Measurements from ENCODE around the gene RSRC1. TPM values are rescaled to one million over a fixed set of nuclear protein-coding genes. Genes with fewer than 3 reads are reported as not detected.

The RSRC1 gene
- total and polyA plus RNA-seq, 2 of the 13 experiments (the other 11 are each of a cell fraction or from before 2014, with no cell fraction given): 4.9 to 63.0 TPM

DNA sequence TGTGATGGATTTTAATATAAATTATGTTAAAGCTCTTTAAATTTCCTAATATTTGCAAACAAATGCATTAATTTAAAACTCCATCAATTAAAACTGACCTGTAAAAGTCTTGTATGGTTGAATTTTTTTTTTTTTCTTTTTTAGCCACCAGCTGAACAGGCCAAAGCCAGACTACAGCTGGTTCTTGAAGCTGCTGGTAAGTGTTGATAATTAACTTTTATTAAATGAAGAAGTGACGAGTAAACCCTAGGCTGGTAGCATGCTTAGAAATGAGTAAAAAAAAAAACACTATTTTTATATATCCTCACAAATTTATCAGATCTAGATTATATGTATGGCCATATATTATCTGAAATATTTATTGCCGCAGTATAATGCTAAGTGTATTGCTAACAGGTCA, 244.8 kb downstream of the RSRC1 start:
- Histone ChIP-seq H3K4me3 (replicated peaks in 1 of 3; ENCODE audit: insufficient read depth in 1 of 3, low read depth in 2 of 3, low read length in 3 of 3) (no peak overlapping the region), H3K9me3 (ENCODE audit: low read length) (no peaks in the 10 kb centered on the region), H3K4me2 (ENCODE audit: low read depth, low read length) (no peak overlapping the region), H4K20me1 (ENCODE audit: insufficient read depth, low read length) (no peaks in the 10 kb centered on the region), H3K27ac (ENCODE audit: extremely low read length, insufficient read depth, low read length) (no peak overlapping the region), H3K4me1 (ENCODE audit: insufficient read depth, low read length) (no peaks in the 10 kb centered on the region), H2AFZ (ENCODE audit: low read length) (no peak overlapping the region), H3K36me3 (replicated peaks in 1 of 2; ENCODE audit: control insufficient read depth in 1 of 2, insufficient read depth in 2 of 2, low read length in 2 of 2) (no peaks in the 10 kb centered on the region), H3K79me2 (ENCODE audit: insufficient read depth, low read length) (no peaks in the 10 kb centered on the region), H3K27me3 (ENCODE audit: control insufficient read depth in 1 of 2, insufficient read depth in 2 of 2, low read length in 2 of 2) (no peaks in the 10 kb centered on the region), H3K9ac (ENCODE audit: insufficient read depth, low read depth, low read length) (no peak overlapping the region)
- ATAC-seq: no peak
- no peak for FAIRE-seq
- no peak for DNase-seq (ENCODE audit: low spot score)
- in situ Hi-C loops (cut with HindIII; ENCODE audit: extremely low pct_ligation_motif_present, low pct_unique_long_range_greater_than_20kb) (no loop called here), intact Hi-C loops (cut with micrococcal nuclease; ENCODE audit: unreplicated experiment) (no loop called here)
- 92% methylated on average over 2 of the region's 2 CpGs for WGBS (ENCODE audit: low lambda C conversion rate)
- ChIA-PET CTCF (ENCODE audit: low intra/inter-chr PET ratio, low total read pairs) (no interaction called here), POLR2A (no interaction called here)
- TF ChIP-seq MIER2 (CRISPR knock-in tag; IDR thresholded peaks at IDR 0.05) (no peak), ZNF570 (CRISPR knock-in tag; IDR thresholded peaks at IDR 0.05; ENCODE audit: borderline replicate concordance) (no peak), PHF20 (CRISPR knock-in tag; IDR thresholded peaks at IDR 0.05) (no peak), NFE2L2 (IDR thresholded peaks at IDR 0.05; ENCODE audit: low read length) (no peak), TCF7 (IDR thresholded peaks at IDR 0.05; ENCODE audit: low read depth) (no peak), PLRG1 (conservative IDR thresholded peaks at IDR 0.05) (no peak)
- TF ChIP-seq, protein P1, sequence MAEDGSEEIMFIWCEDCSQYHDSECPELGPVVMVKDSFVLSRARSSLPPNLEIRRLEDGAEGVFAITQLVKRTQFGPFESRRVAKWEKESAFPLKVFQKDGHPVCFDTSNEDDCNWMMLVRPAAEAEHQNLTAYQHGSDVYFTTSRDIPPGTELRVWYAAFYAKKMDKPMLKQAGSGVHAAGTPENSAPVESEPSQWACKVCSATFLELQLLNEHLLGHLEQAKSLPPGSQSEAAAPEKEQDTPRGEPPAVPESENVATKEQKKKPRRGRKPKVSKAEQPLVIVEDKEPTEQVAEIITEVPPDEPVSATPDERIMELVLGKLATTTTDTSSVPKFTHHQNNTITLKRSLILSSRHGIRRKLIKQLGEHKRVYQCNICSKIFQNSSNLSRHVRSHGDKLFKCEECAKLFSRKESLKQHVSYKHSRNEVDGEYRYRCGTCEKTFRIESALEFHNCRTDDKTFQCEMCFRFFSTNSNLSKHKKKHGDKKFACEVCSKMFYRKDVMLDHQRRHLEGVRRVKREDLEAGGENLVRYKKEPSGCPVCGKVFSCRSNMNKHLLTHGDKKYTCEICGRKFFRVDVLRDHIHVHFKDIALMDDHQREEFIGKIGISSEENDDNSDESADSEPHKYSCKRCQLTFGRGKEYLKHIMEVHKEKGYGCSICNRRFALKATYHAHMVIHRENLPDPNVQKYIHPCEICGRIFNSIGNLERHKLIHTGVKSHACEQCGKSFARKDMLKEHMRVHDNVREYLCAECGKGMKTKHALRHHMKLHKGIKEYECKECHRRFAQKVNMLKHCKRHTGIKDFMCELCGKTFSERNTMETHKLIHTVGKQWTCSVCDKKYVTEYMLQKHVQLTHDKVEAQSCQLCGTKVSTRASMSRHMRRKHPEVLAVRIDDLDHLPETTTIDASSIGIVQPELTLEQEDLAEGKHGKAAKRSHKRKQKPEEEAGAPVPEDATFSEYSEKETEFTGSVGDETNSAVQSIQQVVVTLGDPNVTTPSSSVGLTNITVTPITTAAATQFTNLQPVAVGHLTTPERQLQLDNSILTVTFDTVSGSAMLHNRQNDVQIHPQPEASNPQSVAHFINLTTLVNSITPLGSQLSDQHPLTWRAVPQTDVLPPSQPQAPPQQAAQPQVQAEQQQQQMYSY (CRISPR knock-in tag; IDR thresholded peaks at IDR 0.05): no peak
- BruUV-seq (replicated peaks): no TSS peak

Data from HepG2 (cell line).